ENCODE results near the gene WDR31.

WDR31 gene

DNA sequence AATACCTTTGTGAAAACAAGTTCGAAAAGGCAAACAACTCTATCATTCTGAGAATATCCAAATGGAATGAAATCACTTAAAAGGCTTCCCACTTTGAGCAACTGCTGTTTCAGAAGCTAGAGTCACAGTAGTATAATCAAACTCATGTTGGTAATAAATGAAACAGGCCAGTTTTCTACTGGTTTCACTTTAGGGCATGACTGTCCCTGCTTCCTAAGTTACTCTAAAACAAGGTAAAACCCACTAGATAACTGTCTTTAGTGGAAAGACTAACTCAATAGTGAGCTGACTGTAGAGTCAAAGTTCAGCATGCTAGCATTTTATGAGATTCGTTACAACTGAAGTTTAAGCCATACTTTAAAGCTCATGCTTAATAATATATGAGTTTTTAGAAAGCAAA lies 70.7 kb downstream of the WDR31 start:
- Histone ChIP-seq H3K27me3 (replicated peaks; ENCODE audit: control insufficient read depth, insufficient read depth, low read length) (no peaks in the 10 kb centered on the region), H3K4me3 (replicated peaks; ENCODE audit: low read depth, low read length) (no peak overlapping the region), H3K36me3 (ENCODE audit: control insufficient read depth, insufficient read depth, low read length) (peaks cover 11% of the 10 kb centered on the region)
- TF ChIP-seq, protein P1, sequence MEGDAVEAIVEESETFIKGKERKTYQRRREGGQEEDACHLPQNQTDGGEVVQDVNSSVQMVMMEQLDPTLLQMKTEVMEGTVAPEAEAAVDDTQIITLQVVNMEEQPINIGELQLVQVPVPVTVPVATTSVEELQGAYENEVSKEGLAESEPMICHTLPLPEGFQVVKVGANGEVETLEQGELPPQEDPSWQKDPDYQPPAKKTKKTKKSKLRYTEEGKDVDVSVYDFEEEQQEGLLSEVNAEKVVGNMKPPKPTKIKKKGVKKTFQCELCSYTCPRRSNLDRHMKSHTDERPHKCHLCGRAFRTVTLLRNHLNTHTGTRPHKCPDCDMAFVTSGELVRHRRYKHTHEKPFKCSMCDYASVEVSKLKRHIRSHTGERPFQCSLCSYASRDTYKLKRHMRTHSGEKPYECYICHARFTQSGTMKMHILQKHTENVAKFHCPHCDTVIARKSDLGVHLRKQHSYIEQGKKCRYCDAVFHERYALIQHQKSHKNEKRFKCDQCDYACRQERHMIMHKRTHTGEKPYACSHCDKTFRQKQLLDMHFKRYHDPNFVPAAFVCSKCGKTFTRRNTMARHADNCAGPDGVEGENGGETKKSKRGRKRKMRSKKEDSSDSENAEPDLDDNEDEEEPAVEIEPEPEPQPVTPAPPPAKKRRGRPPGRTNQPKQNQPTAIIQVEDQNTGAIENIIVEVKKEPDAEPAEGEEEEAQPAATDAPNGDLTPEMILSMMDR (IDR thresholded peaks at IDR 0.05; ENCODE audit: insufficient read depth, low read length, poor library complexity, severe bottlenecking), result no peak
- DNase-seq (ENCODE audit: extremely low read depth, insufficient read length), result no peak

DNA sequence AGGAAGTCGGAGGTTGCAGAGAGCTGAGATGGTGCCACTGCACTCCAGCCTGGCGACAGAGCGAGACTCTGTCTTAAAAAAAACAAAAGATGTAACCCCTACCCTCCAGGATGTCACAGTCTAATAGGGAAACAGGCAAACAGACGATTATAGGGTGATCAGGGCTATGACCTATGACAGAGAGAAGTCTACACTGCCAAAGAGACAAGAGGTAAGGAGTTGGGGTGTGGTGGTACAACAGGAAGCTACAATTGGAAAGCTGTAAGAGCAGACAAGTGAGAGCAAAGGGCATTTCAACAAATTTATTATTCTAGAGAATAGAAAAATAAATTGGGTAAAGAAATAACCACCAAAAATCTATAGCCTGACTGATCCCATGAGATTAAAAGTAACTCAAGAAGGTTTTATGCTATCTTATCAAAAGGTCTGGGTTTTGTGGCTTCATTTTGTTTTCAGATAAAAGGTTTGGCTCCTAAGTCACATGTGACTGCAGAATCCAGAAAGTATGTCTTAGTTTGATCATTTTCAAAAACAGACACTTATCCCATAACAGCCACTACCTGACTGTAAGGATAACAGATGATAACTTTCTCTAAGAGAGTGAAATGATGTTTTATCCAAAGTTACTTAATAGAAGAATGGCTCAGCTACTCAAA lies 72.0 kb downstream of the WDR31 start:
- Histone ChIP-seq H3K4me3 (replicated peaks; ENCODE audit: low read depth, low read length) (no peak overlapping the region), H3K27me3 (replicated peaks; ENCODE audit: control insufficient read depth, insufficient read depth, low read length) (no peaks in the 10 kb centered on the region), H3K36me3 (ENCODE audit: control insufficient read depth, insufficient read depth, low read length) (peaks cover 11% of the 10 kb centered on the region)
- TF ChIP-seq, protein P1 (IDR thresholded peaks at IDR 0.05; ENCODE audit: insufficient read depth, low read length, poor library complexity, severe bottlenecking), result no peak
- no peak for DNase-seq (ENCODE audit: extremely low read depth, insufficient read length)

DNA sequence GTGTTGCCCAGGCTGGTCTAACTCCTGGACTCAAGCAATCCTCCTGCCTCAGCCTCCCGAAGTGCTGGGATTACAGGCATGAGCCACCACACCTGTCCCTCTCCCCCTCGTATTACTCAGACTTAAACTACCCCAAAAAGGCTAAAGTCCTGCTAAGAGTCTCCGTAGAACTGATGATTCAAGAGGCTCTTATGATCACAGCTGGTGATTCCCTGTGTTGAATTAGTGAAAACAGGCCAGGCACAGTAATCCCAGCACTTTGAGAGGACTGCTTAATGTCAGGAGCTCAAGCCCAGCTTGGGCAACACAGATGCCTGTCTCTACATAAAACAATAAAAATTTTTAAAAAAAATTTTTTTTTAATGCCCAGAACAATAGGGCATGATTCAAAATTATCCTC lies 73.9 kb downstream of the WDR31 start:
- no peak for DNase-seq (ENCODE audit: extremely low read depth, insufficient read length)
- Histone ChIP-seq H3K36me3 (ENCODE audit: control insufficient read depth, insufficient read depth, low read length) (peaks cover 4% of the 10 kb centered on the region), H3K27me3 (replicated peaks; ENCODE audit: control insufficient read depth, insufficient read depth, low read length) (no peaks in the 10 kb centered on the region), H3K4me3 (replicated peaks; ENCODE audit: low read depth, low read length) (no peak overlapping the region)
- TF ChIP-seq, protein P1 (IDR thresholded peaks at IDR 0.05; ENCODE audit: insufficient read depth, low read length, poor library complexity, severe bottlenecking), result no peak

Data from GM06990 (cell line).